Measurements from ENCODE around the gene ITPKA. TPM values are rescaled to one million over a fixed set of nuclear protein-coding genes. Genes with fewer than 3 reads are reported as not detected.

Gene ITPKA
- total RNA-seq, 1 experiment from 2014 or later, result 6.3 TPM

DNA sequence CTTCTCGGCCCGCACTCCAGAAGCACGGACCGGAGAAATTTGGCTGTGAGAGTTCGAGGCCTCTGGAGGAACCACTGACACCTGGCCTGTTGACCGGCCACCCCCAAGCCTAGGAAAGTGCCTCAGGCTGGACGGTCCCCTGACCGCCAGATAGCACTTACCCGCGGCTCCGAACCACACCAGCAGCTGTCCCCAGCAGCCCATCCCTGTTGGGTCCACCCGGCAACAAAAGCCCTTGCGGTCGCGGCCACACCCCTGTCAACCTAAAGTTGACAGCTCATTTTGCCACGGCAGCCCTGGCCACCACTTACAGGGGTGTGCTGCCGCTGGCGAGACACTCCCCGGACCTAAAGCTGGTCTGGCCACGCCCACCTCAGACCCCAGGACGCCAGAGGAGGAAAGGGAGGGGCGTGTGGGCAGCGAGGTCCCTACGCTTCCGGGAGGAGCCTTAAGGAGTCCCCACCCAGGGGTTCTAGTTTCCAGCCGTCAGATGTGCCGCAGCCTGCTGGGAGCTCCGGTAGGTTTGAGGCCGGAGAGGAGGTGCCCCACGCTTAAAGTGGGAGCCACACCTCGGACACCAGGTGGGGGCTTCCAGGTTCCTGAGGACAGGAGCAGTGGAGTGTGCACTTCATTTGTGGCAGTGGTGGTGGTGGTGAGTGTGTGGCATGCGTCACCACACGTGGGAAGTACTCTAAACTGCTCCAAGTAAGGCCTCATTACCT, 20.0 kb downstream of the ITPKA start, which contains the start of gene LTK:
TSS of gene LTK (minus strand) at position 322 of the 722 bp plus-strand sequence. CDS start at position 204, 118 bp downstream.
- ChIA-PET POLR2A (no interaction called here), CTCF (interaction anchor here (0.7 kb wide), 1 partner anchor 27 kb away, joined by 4 read pairs; no protein-coding TSS in a partner anchor)
- intact Hi-C loops (cut with micrococcal nuclease; ENCODE audit: unreplicated experiment), result no loop called here
- no TSS peak for BruUV-seq (replicated peaks)
- in situ Hi-C loops (cut with HindIII; ENCODE audit: low pct_unique_long_range_greater_than_20kb, low sequenced_read_pairs), result no loop called here
- no peak for DNase-seq (ENCODE audit: low read depth, low spot score)
- no peak within 1 kb of the TSS for H3K27ac ChIP-seq (ENCODE audit: low read length)
- no peak for ATAC-seq
- H3K4me1 ChIP-seq (ENCODE audit: control insufficient read depth, insufficient read depth, low read length), result no peaks in the 10 kb centered on the region
- no peaks in the 10 kb centered on the region for H3K27me3 ChIP-seq (ENCODE audit: control insufficient read depth, insufficient read depth, low read length)
- no peaks in the 10 kb centered on the region for H3K36me3 ChIP-seq (ENCODE audit: control insufficient read depth, insufficient read depth, low read length)
- H3K9me3 ChIP-seq (ENCODE audit: control insufficient read depth, insufficient read depth, low read depth, low read length), result no peaks in the 10 kb centered on the region
- H3K4me3 ChIP-seq (ENCODE audit: low read depth in 2 of 2, low read length in 2 of 2), result no peak within 1 kb of the TSS
- TF ChIP-seq POLR2AphosphoS5 (IDR thresholded peaks at IDR 0.05; ENCODE audit: low read depth, low read length) (no peak), SIN3A (IDR thresholded peaks at IDR 0.05; ENCODE audit: borderline replicate concordance, insufficient read depth, low read depth, low read length) (no peak), TCF7L2 (IDR thresholded peaks at IDR 0.05; ENCODE audit: low read depth, low read length) (no peak)
- TF ChIP-seq, protein P1, sequence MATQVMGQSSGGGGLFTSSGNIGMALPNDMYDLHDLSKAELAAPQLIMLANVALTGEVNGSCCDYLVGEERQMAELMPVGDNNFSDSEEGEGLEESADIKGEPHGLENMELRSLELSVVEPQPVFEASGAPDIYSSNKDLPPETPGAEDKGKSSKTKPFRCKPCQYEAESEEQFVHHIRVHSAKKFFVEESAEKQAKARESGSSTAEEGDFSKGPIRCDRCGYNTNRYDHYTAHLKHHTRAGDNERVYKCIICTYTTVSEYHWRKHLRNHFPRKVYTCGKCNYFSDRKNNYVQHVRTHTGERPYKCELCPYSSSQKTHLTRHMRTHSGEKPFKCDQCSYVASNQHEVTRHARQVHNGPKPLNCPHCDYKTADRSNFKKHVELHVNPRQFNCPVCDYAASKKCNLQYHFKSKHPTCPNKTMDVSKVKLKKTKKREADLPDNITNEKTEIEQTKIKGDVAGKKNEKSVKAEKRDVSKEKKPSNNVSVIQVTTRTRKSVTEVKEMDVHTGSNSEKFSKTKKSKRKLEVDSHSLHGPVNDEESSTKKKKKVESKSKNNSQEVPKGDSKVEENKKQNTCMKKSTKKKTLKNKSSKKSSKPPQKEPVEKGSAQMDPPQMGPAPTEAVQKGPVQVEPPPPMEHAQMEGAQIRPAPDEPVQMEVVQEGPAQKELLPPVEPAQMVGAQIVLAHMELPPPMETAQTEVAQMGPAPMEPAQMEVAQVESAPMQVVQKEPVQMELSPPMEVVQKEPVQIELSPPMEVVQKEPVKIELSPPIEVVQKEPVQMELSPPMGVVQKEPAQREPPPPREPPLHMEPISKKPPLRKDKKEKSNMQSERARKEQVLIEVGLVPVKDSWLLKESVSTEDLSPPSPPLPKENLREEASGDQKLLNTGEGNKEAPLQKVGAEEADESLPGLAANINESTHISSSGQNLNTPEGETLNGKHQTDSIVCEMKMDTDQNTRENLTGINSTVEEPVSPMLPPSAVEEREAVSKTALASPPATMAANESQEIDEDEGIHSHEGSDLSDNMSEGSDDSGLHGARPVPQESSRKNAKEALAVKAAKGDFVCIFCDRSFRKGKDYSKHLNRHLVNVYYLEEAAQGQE (IDR thresholded peaks at IDR 0.05; ENCODE audit: insufficient read depth in 1 of 2, low read depth in 2 of 2, low read length in 1 of 2), result no peak
- TF ChIP-seq, protein P2, sequence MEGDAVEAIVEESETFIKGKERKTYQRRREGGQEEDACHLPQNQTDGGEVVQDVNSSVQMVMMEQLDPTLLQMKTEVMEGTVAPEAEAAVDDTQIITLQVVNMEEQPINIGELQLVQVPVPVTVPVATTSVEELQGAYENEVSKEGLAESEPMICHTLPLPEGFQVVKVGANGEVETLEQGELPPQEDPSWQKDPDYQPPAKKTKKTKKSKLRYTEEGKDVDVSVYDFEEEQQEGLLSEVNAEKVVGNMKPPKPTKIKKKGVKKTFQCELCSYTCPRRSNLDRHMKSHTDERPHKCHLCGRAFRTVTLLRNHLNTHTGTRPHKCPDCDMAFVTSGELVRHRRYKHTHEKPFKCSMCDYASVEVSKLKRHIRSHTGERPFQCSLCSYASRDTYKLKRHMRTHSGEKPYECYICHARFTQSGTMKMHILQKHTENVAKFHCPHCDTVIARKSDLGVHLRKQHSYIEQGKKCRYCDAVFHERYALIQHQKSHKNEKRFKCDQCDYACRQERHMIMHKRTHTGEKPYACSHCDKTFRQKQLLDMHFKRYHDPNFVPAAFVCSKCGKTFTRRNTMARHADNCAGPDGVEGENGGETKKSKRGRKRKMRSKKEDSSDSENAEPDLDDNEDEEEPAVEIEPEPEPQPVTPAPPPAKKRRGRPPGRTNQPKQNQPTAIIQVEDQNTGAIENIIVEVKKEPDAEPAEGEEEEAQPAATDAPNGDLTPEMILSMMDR (IDR thresholded peaks at IDR 0.05), result no peak

DNA sequence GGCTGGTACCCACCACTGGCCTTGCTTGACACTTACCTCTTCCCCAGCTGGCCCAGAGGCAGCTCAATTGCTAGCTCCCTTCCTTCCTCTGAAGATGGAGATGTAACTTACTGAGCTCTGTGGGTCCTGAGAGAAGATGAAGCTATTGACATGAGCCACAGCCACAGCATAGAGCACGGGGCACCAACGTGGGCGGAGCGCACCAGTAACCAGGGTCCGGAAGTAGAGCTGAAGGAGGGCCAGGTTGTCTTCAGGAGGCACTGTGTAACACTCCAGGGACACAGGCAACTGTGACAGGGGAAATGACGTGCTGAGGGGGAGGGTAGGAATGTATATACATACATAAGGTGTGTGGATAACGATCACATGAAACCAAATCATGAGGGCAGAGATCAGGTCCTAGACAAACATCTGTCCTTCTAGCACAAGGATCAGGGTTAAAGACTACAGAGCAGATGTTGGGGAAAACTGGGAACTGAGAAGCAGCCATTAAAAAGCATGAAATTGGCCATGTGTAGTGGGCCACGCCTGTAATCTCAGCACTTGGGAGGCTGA, 24.3 kb downstream of the ITPKA start:
- H3K4me1 ChIP-seq (ENCODE audit: control insufficient read depth, insufficient read depth, low read length), result no peaks in the 10 kb centered on the region
- no peaks in the 10 kb centered on the region for H3K9me3 ChIP-seq (ENCODE audit: control insufficient read depth, insufficient read depth, low read depth, low read length)
- POLR2A ChIA-PET, result no interaction called here
- H3K36me3 ChIP-seq (ENCODE audit: control insufficient read depth, insufficient read depth, low read length), result no peaks in the 10 kb centered on the region
- in situ Hi-C loops (cut with HindIII; ENCODE audit: low pct_unique_long_range_greater_than_20kb, low sequenced_read_pairs) (no loop called here), intact Hi-C loops (cut with micrococcal nuclease; ENCODE audit: unreplicated experiment) (no loop called here)
- TF ChIP-seq POLR2AphosphoS5 (IDR thresholded peaks at IDR 0.05; ENCODE audit: low read depth, low read length) (no peak), SIN3A (IDR thresholded peaks at IDR 0.05; ENCODE audit: borderline replicate concordance, insufficient read depth, low read depth, low read length) (no peak), TCF7L2 (IDR thresholded peaks at IDR 0.05; ENCODE audit: low read depth, low read length) (no peak)
- TF ChIP-seq, protein P1 (IDR thresholded peaks at IDR 0.05; ENCODE audit: insufficient read depth in 1 of 2, low read depth in 2 of 2, low read length in 1 of 2), result no peak
- TF ChIP-seq, protein P2 (IDR thresholded peaks at IDR 0.05), result no peak
- no peak for DNase-seq (ENCODE audit: low read depth, low spot score)
- no peak overlapping the region for H3K4me3 ChIP-seq (ENCODE audit: low read depth in 2 of 2, low read length in 2 of 2)
- no TSS peak for BruUV-seq (replicated peaks)
- H3K27ac ChIP-seq (ENCODE audit: low read length), result no peak overlapping the region
- CTCF ChIA-PET, result no interaction called here
- no peak for ATAC-seq
- H3K27me3 ChIP-seq (ENCODE audit: control insufficient read depth, insufficient read depth, low read length), result no peaks in the 10 kb centered on the region

Measured in Panc1 (cell line).